Gastroesophageal sphincter (tissue), 3 donors: ENCODE data around the gene COL8A1.

Experiments used
- CTCF ChIP-seq, 4 experiments: fragments of 200-600 bp in 2 of 4; fragments of 450-650 bp in 2 of 4; sonication (generic) in 1 of 4; IDR thresholded peaks; one replicate each; pipeline ENCODE4 v1.5.1; 2017 to 2019; ENCODE audit warnings: antibody characterized with exemption in 4 of 4, mild to moderate bottlenecking in 2 of 4, moderate library complexity in 2 of 4
- POLR2A ChIP-seq, 2 donors: fragments of 450-650 bp; IDR thresholded peaks; one replicate each; pipeline ENCODE4 v1.6.1; 2017; ENCODE audit warnings: antibody characterized with exemption in 2 of 2, mild to moderate bottlenecking in 2 of 2, moderate library complexity in 1 of 2
- POLR2AphosphoS5 ChIP-seq: sonication (generic); formaldehyde crosslinking; IDR thresholded peaks from one replicate; pipeline ENCODE4 v1.6.1; 2017; ENCODE audit warnings: antibody characterized with exemption

GRCh38 chr3:99697250-99697649 is 58.9 kb downstream of the COL8A1 start:
- no peak for TF ChIP-seq POLR2AphosphoS5
- no peak for TF ChIP-seq CTCF (IDR thresholded peaks at IDR 0.05)
- TF ChIP-seq POLR2A (IDR thresholded peaks at IDR 0.05): no peak
